Measurements from ENCODE around the gene STXBP5. TPM values are rescaled to one million over a fixed set of nuclear protein-coding genes. Genes with fewer than 3 reads are reported as not detected.

The STXBP5 gene
- total RNA-seq, 3 donors from 2014 or later (not counting 1 experiment from before 2014, with no cell fraction given): 22.9 to 43.9 (median 35.9) TPM

DNA sequence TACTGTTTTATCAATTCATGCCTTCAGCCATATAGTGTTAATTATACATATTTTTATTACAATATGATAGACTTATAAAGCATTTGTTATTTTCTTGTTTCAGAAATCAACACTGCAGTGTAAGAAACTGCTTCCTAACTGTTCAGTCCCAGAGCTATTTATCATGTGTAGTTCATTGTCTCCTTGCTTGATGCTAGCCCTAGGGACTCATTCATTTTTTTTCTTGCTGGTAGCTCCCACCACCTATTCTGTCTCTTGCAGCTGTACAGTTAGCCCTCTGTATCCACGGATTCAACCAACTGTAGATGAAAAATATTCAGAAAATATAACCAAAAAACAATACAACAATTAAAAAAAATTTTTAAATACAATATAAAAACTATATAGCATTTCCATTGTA, 121.3 kb downstream of the STXBP5 start:
- H3K36me3 Mint-ChIP-seq: peaks cover 20% of the 10 kb centered on the region
- peaks cover 11% of the 10 kb centered on the region for H3K4me1 ChIP-seq (ENCODE audit: control insufficient read depth, insufficient read depth, low read length)
- H3K36me3 ChIP-seq (ENCODE audit: control insufficient read depth, insufficient read depth, low read length): peaks cover 18% of the 10 kb centered on the region
- WGBS (ENCODE audit: insufficient coverage): 80% methylated on average over 1 of the region's 1 CpG
- DNase-seq (no peak), ATAC-seq (no peak)
- H3K4me3 ChIP-seq (ENCODE audit: low read length): no peak overlapping the region
- intact Hi-C loops (cut with micrococcal nuclease): loop anchor here (10.0 kb wide), 1 partner anchor 121 kb away; the partner anchor contains the start of gene STXBP5
- H3K27ac Mint-ChIP-seq: no peak overlapping the region
- no peaks in the 10 kb centered on the region for H3K27me3 ChIP-seq (ENCODE audit: control insufficient read depth, insufficient read depth, low read length)
- TF ChIP-seq, protein P1, sequence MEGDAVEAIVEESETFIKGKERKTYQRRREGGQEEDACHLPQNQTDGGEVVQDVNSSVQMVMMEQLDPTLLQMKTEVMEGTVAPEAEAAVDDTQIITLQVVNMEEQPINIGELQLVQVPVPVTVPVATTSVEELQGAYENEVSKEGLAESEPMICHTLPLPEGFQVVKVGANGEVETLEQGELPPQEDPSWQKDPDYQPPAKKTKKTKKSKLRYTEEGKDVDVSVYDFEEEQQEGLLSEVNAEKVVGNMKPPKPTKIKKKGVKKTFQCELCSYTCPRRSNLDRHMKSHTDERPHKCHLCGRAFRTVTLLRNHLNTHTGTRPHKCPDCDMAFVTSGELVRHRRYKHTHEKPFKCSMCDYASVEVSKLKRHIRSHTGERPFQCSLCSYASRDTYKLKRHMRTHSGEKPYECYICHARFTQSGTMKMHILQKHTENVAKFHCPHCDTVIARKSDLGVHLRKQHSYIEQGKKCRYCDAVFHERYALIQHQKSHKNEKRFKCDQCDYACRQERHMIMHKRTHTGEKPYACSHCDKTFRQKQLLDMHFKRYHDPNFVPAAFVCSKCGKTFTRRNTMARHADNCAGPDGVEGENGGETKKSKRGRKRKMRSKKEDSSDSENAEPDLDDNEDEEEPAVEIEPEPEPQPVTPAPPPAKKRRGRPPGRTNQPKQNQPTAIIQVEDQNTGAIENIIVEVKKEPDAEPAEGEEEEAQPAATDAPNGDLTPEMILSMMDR (IDR thresholded peaks at IDR 0.05): no peak
- H3K27me3 Mint-ChIP-seq (ENCODE audit: low read depth in 2 of 2): no peaks in the 10 kb centered on the region
- no peak overlapping the region for H3K27ac ChIP-seq (ENCODE audit: low read length)
- no peaks in the 10 kb centered on the region for H3K9me3 ChIP-seq (ENCODE audit: control insufficient read depth, insufficient read depth, low read length)
- no peaks in the 10 kb centered on the region for H3K9me3 Mint-ChIP-seq
- no peak overlapping the region for H3K4me3 Mint-ChIP-seq
- H3K4me1 Mint-ChIP-seq: peaks cover 20 to 30% of the 10 kb centered on the region in 2 donors

DNA sequence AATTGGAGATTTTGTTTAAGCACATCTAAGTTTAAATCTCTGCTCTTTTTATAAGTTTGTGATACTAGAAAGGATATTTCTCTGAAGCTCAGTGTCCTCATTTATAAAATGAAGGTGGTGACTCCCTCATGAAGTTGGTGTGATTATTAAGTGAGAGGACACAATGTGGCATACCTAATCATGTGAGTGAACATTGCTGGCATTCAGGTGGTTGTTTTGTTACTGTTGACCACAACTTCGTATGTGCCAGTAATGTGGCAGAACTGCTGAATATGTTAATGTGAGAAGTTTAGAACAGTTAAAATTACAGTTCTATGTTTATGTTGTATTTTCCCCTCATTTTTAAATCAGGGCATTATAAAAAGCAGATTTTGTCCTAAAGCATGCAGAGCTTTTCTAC, 127.2 kb downstream of the STXBP5 start:
- Mint-ChIP-seq H3K36me3 (peaks cover 17% of the 10 kb centered on the region), H3K4me1 (peaks cover 0 to 6% of the 10 kb centered on the region in 2 donors), H3K27ac (peak overlapping the region in 1 of 2 donors; percentile 23), H3K27me3 (ENCODE audit: low read depth in 2 of 2) (no peaks in the 10 kb centered on the region), H3K4me3 (no peak overlapping the region), H3K9me3 (no peaks in the 10 kb centered on the region)
- intact Hi-C loops (cut with micrococcal nuclease): no loop called here
- DNase-seq (no peak), ATAC-seq (no peak)
- WGBS (ENCODE audit: insufficient coverage): 67% methylated on average over 1 of the region's 1 CpG
- peaks cover 29% of the 10 kb centered on the region for H3K36me3 ChIP-seq (ENCODE audit: control insufficient read depth, insufficient read depth, low read length)
- H3K27me3 ChIP-seq (ENCODE audit: control insufficient read depth, insufficient read depth, low read length): no peaks in the 10 kb centered on the region
- no peak overlapping the region for H3K4me3 ChIP-seq (ENCODE audit: low read length)
- no peaks in the 10 kb centered on the region for H3K9me3 ChIP-seq (ENCODE audit: control insufficient read depth, insufficient read depth, low read length)
- TF ChIP-seq, protein P1 (IDR thresholded peaks at IDR 0.05): no peak
- H3K4me1 ChIP-seq (ENCODE audit: control insufficient read depth, insufficient read depth, low read length): no peaks in the 10 kb centered on the region
- no peak overlapping the region for H3K27ac ChIP-seq (ENCODE audit: low read length)

DNA sequence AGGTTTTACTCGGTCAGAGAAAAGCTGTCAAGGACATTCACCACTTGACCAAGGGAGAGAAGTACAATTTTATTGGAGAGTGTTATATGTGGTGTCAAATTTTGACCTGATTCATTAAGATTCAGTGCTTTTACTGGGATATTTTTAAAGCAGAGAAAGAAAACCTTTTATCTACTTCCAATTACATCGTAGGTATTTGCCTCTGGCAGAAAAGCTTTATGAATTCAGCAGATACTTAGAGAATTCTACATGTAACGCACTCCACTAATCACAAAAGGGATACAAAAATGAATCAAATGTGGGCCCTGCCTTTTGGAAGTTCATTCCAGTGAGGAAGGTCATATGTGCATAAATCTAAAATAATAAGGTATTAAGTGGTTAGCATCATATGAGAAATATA, 133.7 kb downstream of the STXBP5 start:
- Mint-ChIP-seq H3K27ac (peak overlapping the region in 1 of 2 donors; percentile 43), H3K27me3 (ENCODE audit: low read depth in 2 of 2) (no peaks in the 10 kb centered on the region), H3K4me1 (peaks cover 5 to 9% of the 10 kb centered on the region in 2 donors), H3K4me3 (no peak overlapping the region), H3K9me3 (no peaks in the 10 kb centered on the region), H3K36me3 (peaks cover 14% of the 10 kb centered on the region)
- DNase-seq: no peak
- no peak overlapping the region for H3K4me3 ChIP-seq (ENCODE audit: low read length)
- TF ChIP-seq, protein P1 (IDR thresholded peaks at IDR 0.05): no peak
- peaks cover 13% of the 10 kb centered on the region for H3K36me3 ChIP-seq (ENCODE audit: control insufficient read depth, insufficient read depth, low read length)
- no peak for ATAC-seq
- no peaks in the 10 kb centered on the region for H3K27me3 ChIP-seq (ENCODE audit: control insufficient read depth, insufficient read depth, low read length)
- 91% methylated on average over 2 of the region's 3 CpGs for WGBS (ENCODE audit: insufficient coverage)
- intact Hi-C loops (cut with micrococcal nuclease): no loop called here
- no peak overlapping the region for H3K27ac ChIP-seq (ENCODE audit: low read length)
- H3K4me1 ChIP-seq (ENCODE audit: control insufficient read depth, insufficient read depth, low read length): no peaks in the 10 kb centered on the region
- no peaks in the 10 kb centered on the region for H3K9me3 ChIP-seq (ENCODE audit: control insufficient read depth, insufficient read depth, low read length)

DNA sequence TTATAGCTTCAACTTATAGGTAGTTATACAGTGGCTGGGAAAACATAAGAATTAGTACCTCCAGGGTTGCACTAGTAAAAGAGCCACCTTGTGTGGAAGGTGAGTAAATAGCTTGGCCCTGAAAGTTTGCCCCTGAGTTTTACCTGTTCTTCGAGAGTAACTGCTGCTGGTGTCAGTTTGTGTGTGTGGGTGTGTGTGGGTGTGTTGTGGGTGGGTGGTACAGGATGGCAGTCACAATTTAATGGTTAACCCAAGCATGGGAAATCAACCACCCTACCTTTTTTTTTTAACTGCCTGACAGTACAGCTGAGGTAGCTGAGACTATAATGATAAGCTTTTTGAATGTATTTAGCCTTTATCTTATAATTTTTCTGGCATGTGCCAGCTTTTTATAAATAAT, 137.3 kb downstream of the STXBP5 start:
- peaks cover 17% of the 10 kb centered on the region for H3K36me3 ChIP-seq (ENCODE audit: control insufficient read depth, insufficient read depth, low read length)

More for the DNA sequence above, 137.3 kb downstream of the STXBP5 start:
- Mint-ChIP-seq H3K9me3 (no peaks in the 10 kb centered on the region), H3K27ac (no peak overlapping the region), H3K4me1 (peaks cover 5 to 9% of the 10 kb centered on the region in 2 donors), H3K27me3 (ENCODE audit: low read depth in 2 of 2) (no peaks in the 10 kb centered on the region), H3K36me3 (peaks cover 23% of the 10 kb centered on the region), H3K4me3 (no peak overlapping the region)
- 81% methylated on average over 1 of the region's 1 CpG for WGBS (ENCODE audit: insufficient coverage)
- Histone ChIP-seq H3K27me3 (ENCODE audit: control insufficient read depth, insufficient read depth, low read length) (no peaks in the 10 kb centered on the region), H3K4me3 (ENCODE audit: low read length) (no peak overlapping the region), H3K4me1 (ENCODE audit: control insufficient read depth, insufficient read depth, low read length) (no peaks in the 10 kb centered on the region), H3K27ac (ENCODE audit: low read length) (no peak overlapping the region), H3K9me3 (ENCODE audit: control insufficient read depth, insufficient read depth, low read length) (no peaks in the 10 kb centered on the region)
- DNase-seq (no peak), ATAC-seq (no peak)
- intact Hi-C loops (cut with micrococcal nuclease): no loop called here
- TF ChIP-seq, protein P1 (IDR thresholded peaks at IDR 0.05): no peak
